Panc1 (cell line): ENCODE results near the gene ISG20L2. TPM values are rescaled to one million over a fixed set of nuclear protein-coding genes. Genes with fewer than 3 reads are reported as not detected.

Experiments
- ATAC-seq: fragments of 200-7000 bp; cut with Tn5 transposase; 2 replicates; pipeline ENCODE4 v1.9.1; 2020; ENCODE audit warnings: mild to moderate bottlenecking, moderate library complexity
- BruUV-seq: library from RNA; stranded (reverse); fragments of 400-500 nt; replicated peaks from 2 replicates; lab custom pipeline; 2021; lab: Mats Ljungman, UMichigan
- CTCF ChIA-PET: fragments of 300-600 bp; sonication (Branson Sonifier 250); formaldehyde crosslinking; loops from one replicate; lab custom pipeline; 2022; ENCODE audit warnings: antibody characterized with exemption; lab: Charles Lee
- POLR2A ChIA-PET: fragments of 300-600 bp; sonication (Branson Sonifier 250); formaldehyde crosslinking; loops from one replicate; lab custom pipeline; 2022; ENCODE audit warnings: antibody characterized with exemption; lab: Charles Lee
- DNase-seq: peaks from one replicate; pipeline ENCODE4 v3.0.0-alpha.2; 2010; ENCODE audit warnings: low read depth, low spot score
- H3K27ac ChIP-seq: 2 replicates; pipeline ENCODE4 v1.5.1; 2011; ENCODE audit warnings: mild to moderate bottlenecking, low read length, inconsistent platforms
- H3K27me3 ChIP-seq: fragments of 200-500 bp; sonication (Bioruptor generic); 2 replicates; pipeline ENCODE4 v1.6.0; 2014; ENCODE audit warnings: low read length, inconsistent platforms; ENCODE audit not compliant: control insufficient read depth, insufficient read depth
- H3K36me3 ChIP-seq: fragments of 200-500 bp; sonication (Bioruptor generic); 2 replicates; pipeline ENCODE4 v1.5.1; 2014; ENCODE audit warnings: inconsistent platforms, mild to moderate bottlenecking, low read length, moderate library complexity; ENCODE audit not compliant: control insufficient read depth, insufficient read depth
- H3K4me1 ChIP-seq: 2 replicates; pipeline ENCODE4 v1.5.1; 2011; ENCODE audit warnings: inconsistent platforms, mild to moderate bottlenecking, low read length, moderate library complexity; ENCODE audit not compliant: control insufficient read depth, insufficient read depth
- H3K4me3 ChIP-seq, 2 experiments: 2 replicates each; pipeline ENCODE4 v1.5.1; 2011 to 2012; ENCODE audit warnings: low read depth in 2 of 2, low read length in 2 of 2, mild to moderate bottlenecking in 2 of 2, inconsistent platforms in 1 of 2, moderate library complexity in 1 of 2
- H3K9me3 ChIP-seq: fragments of 200-500 bp; sonication (Bioruptor generic); 2 replicates; pipeline ENCODE4 v1.5.1; 2014; ENCODE audit warnings: low read depth, mild to moderate bottlenecking, inconsistent platforms, low read length, moderate library complexity; ENCODE audit not compliant: control insufficient read depth, insufficient read depth
- CTCF ChIP-seq: fragments of 450-650 bp; IDR thresholded peaks from 2 replicates; pipeline ENCODE4 v1.5.1; 2017; ENCODE audit warnings: mild to moderate bottlenecking
- POLR2AphosphoS5 ChIP-seq: IDR thresholded peaks from 2 replicates; pipeline ENCODE4 v1.6.1; 2012; ENCODE audit warnings: mild to moderate bottlenecking, low read depth, low read length, moderate library complexity
- REST ChIP-seq, 2 experiments: IDR thresholded peaks; 2 replicates each; pipeline ENCODE4 v1.6.1; 2011 to 2012; ENCODE audit warnings: low read depth in 2 of 2, control low read depth in 1 of 2, low read length in 1 of 2, mild to moderate bottlenecking in 1 of 2, moderate library complexity in 1 of 2; ENCODE audit not compliant: insufficient read depth in 1 of 2
- SIN3A ChIP-seq: IDR thresholded peaks from 2 replicates; pipeline ENCODE4 v1.6.1; 2012; ENCODE audit warnings: low read depth, mild to moderate bottlenecking, low read length, moderate library complexity, borderline replicate concordance; ENCODE audit not compliant: insufficient read depth
- TCF7L2 ChIP-seq: IDR thresholded peaks from 2 replicates; pipeline ENCODE4 v1.6.1; 2011; ENCODE audit warnings: mild to moderate bottlenecking, low read depth, low read length, inconsistent platforms
- in situ Hi-C: cut with HindIII; loops from 2 replicates; pipeline ENCODE4 v1.10.0; 2016; ENCODE audit warnings: low sequenced_read_pairs, low pct_unique_long_range_greater_than_20kb
- intact Hi-C: fragments of 100-400 bp; cut with micrococcal nuclease; formaldehyde crosslinking; loops from one replicate; pipeline ENCODE4 v1.10.0; 2022; ENCODE audit not compliant: unreplicated experiment
- total RNA-seq: library from RNA; stranded (reverse); gene quantifications from one replicate; pipeline ENCODE4 v1.2.1, GENCODE V29; 2021; ENCODE audit not compliant: unreplicated experiment

Gene ISG20L2
- total RNA-seq, 1 experiment from 2014 or later = 40.6 TPM

GRCh38 chr1:156694690-156694962 lies 33.9 kb downstream of the ISG20L2 start:
- ChIA-PET POLR2A (interaction anchor here (0.6 to 1.3 kb wide), 2 partner anchors 11 to 15 kb away, joined by 3 to 4 read pairs; no protein-coding TSS in a partner anchor), CTCF (interaction anchor here (0.7 to 1.6 kb wide), 3 partner anchors 9 to 31 kb away, joined by 4 to 14 read pairs (median 5); no protein-coding TSS in a partner anchor)
- in situ Hi-C loops (no loop called here), intact Hi-C loops (loop anchor here (10.0 kb wide), 1 partner anchor 170 kb away; the partner anchor contains the start of gene NTRK1)
- ATAC-seq = no peak
- Histone ChIP-seq H3K4me3 (no peak overlapping the region), H3K36me3 (no peaks in the 10 kb centered on the region), H3K4me1 (peaks cover 84% of the 10 kb centered on the region), H3K9me3 (no peaks in the 10 kb centered on the region), H3K27ac (peak overlapping the region; percentile 95), H3K27me3 (no peaks in the 10 kb centered on the region)
- no TSS peak for BruUV-seq
- DNase-seq = no peak
- no peak for TF ChIP-seq TCF7L2
- no peak for TF ChIP-seq SIN3A
- no peak for TF ChIP-seq REST (IDR thresholded peaks at IDR 0.05; ENCODE audit: insufficient read depth in 1 of 2, low read depth in 2 of 2, low read length in 1 of 2)
- no peak for TF ChIP-seq CTCF
- TF ChIP-seq POLR2AphosphoS5 = no peak

GRCh38 chr1:156693848-156694689 lies 34.5 kb downstream of the ISG20L2 start:
- intact Hi-C loops (loop anchor here (10.0 kb wide), 1 partner anchor 171 kb away; the partner anchor contains the start of gene NTRK1), in situ Hi-C loops (no loop called here)
- H3K27me3 ChIP-seq = no peaks in the 10 kb centered on the region
- H3K4me1 ChIP-seq = peaks cover 80% of the 10 kb centered on the region
- H3K4me3 ChIP-seq = peak overlapping the region in 1 of 2 experiments; percentile 18; a peak in 1 of 4 replicates
- no peaks in the 10 kb centered on the region for H3K36me3 ChIP-seq
- H3K27ac ChIP-seq = peak overlapping the region; percentile 95
- peak; percentile 44 for ATAC-seq
- POLR2A ChIA-PET = interaction anchor here (0.6 to 1.3 kb wide), 2 partner anchors 12 to 15 kb away, joined by 3 to 4 read pairs; no protein-coding TSS in a partner anchor
- BruUV-seq = no TSS peak
- H3K9me3 ChIP-seq = no peaks in the 10 kb centered on the region
- CTCF ChIA-PET = interaction anchor here (0.7 to 1.6 kb wide), 3 partner anchors 9 to 74 kb away, joined by 5 to 14 read pairs (median 12); no protein-coding TSS in a partner anchor
- TF ChIP-seq TCF7L2 (no peak), CTCF (no peak), REST (IDR thresholded peaks at IDR 0.05; ENCODE audit: insufficient read depth in 1 of 2, low read depth in 2 of 2, low read length in 1 of 2) (no peak)
- DNase-seq = no peak
